ENCODE results near the gene FLG. TPM values are rescaled to one million over a fixed set of nuclear protein-coding genes. Genes with fewer than 3 reads are reported as not detected.
A peak's percentile ranks its signal among the peaks of the same experiment; 100 is the strongest.

FLG gene
- polyA plus RNA-seq (2013, experiment 1 of 2) = not detected
- not detected for polyA plus RNA-seq (2013, experiment 2 of 2)

DNA sequence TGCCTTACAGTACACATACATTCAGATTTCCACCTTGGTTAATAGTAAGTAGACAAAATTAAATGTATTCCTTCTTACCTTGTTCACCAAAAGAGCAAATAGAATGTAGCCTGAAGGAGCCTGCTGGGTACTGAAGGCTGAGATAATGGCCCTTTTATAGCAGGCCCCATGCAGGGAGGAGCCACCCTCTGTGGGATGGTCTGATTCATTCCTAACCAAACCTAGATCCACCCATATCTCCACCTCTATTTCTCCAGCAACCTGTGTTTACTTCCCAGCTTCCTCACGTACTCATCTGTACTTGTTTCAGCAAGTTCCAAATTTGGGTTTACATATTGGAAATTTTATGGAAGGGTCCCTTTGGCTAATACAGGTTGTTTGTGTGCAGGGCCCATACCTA, at the start of gene FLG:
TSS of gene FLG (minus strand) at position 129 of the 400 bp plus-strand sequence. CDS start 9,783 bp downstream, outside the sequence.
- no peaks in the 10 kb centered on the region for H3K27me3 ChIP-seq (ENCODE audit: insufficient read depth, low read length, poor library complexity)

GRCh38 chr1:152374451-152374850, 49.4 kb upstream of the FLG start:
- H3K23ac ChIP-seq (ENCODE audit: low read length) = no peak overlapping the region
- no peak overlapping the region for H4K5ac ChIP-seq (ENCODE audit: low read length)
- no peaks in the 10 kb centered on the region for H3K4me1 ChIP-seq (ENCODE audit: control insufficient read depth, low read depth, low read length)
- no peak overlapping the region for H4K8ac ChIP-seq (ENCODE audit: low read depth, low read length)
- no peak overlapping the region for H2AK5ac ChIP-seq (ENCODE audit: low read length)
- no peak overlapping the region for H3K4me2 ChIP-seq (ENCODE audit: low read length)
- peak overlapping the region; percentile 15 for H3K4me3 ChIP-seq (ENCODE audit: low read length)
- no peaks in the 10 kb centered on the region for H3K79me2 ChIP-seq (ENCODE audit: control insufficient read depth, insufficient read depth, low read length)
- H3K56ac ChIP-seq (ENCODE audit: low read length) = no peak overlapping the region
- no CpG with 5 or more reads among the region's 3 CpGs for WGBS (ENCODE audit: extremely low coverage, insufficient coverage, low lambda C conversion rate)
- H2BK120ac ChIP-seq (ENCODE audit: low read depth, low read length) = no peak overlapping the region
- H3K4ac ChIP-seq (ENCODE audit: low read depth, low read length) = no peak overlapping the region
- no peaks in the 10 kb centered on the region for H3K79me1 ChIP-seq (ENCODE audit: low read length)
- no peak for DNase-seq
- H3K27ac ChIP-seq (ENCODE audit: low read depth, low read length) = no peak overlapping the region
- H3K27me3 ChIP-seq (ENCODE audit: insufficient read depth, low read length, poor library complexity) = no peaks in the 10 kb centered on the region
- no peak overlapping the region for H3K18ac ChIP-seq (ENCODE audit: low read length)
- H2BK15ac ChIP-seq (replicated peaks; ENCODE audit: low read depth) = no peak overlapping the region
- no peaks in the 10 kb centered on the region for H3K36me3 ChIP-seq (ENCODE audit: control insufficient read depth, insufficient read depth, low read length)
- no peak overlapping the region for H2BK5ac ChIP-seq (ENCODE audit: low read length)
- no peak overlapping the region for H3K9ac ChIP-seq (ENCODE audit: low read length)

More for the DNA sequence above, at the start of gene FLG:
- H2BK120ac ChIP-seq (ENCODE audit: low read depth, low read length) = no peak within 1 kb of the TSS
- H3K4me3 ChIP-seq (ENCODE audit: low read length) = no peak within 1 kb of the TSS
- H2BK15ac ChIP-seq (replicated peaks; ENCODE audit: low read depth) = no peak within 1 kb of the TSS
- H4K8ac ChIP-seq (ENCODE audit: low read depth, low read length) = no peak within 1 kb of the TSS
- no peak within 1 kb of the TSS for H2BK5ac ChIP-seq (ENCODE audit: low read length)
- H3K27ac ChIP-seq (ENCODE audit: low read depth, low read length) = no peak within 1 kb of the TSS
- no peak within 1 kb of the TSS for H3K9ac ChIP-seq (ENCODE audit: low read length)
- WGBS (ENCODE audit: extremely low coverage, insufficient coverage, low lambda C conversion rate) = no CpG with 5 or more reads among the region's 1 CpG
- no peak for DNase-seq
- H3K18ac ChIP-seq (ENCODE audit: low read length) = no peak within 1 kb of the TSS
- no peak within 1 kb of the TSS for H3K56ac ChIP-seq (ENCODE audit: low read length)
- H3K79me2 ChIP-seq (ENCODE audit: control insufficient read depth, insufficient read depth, low read length) = no peaks in the 10 kb centered on the region
- H2AK5ac ChIP-seq (ENCODE audit: low read length) = no peak within 1 kb of the TSS
- H4K5ac ChIP-seq (ENCODE audit: low read length) = no peak within 1 kb of the TSS
- H3K4ac ChIP-seq (ENCODE audit: low read depth, low read length) = no peak within 1 kb of the TSS
- no peaks in the 10 kb centered on the region for H3K79me1 ChIP-seq (ENCODE audit: low read length)
- H3K4me1 ChIP-seq (ENCODE audit: control insufficient read depth, low read depth, low read length) = no peaks in the 10 kb centered on the region
- H3K23ac ChIP-seq (ENCODE audit: low read length) = no peak within 1 kb of the TSS
- no peaks in the 10 kb centered on the region for H3K36me3 ChIP-seq (ENCODE audit: control insufficient read depth, insufficient read depth, low read length)
- H3K4me2 ChIP-seq (ENCODE audit: low read length) = no peak within 1 kb of the TSS

- WGBS (ENCODE audit: extremely low coverage, insufficient coverage, low lambda C conversion rate) = no CpG with 5 or more reads among the region's 1 CpG
- H2BK15ac ChIP-seq (replicated peaks; ENCODE audit: low read depth) = no peak overlapping the region
- no peaks in the 10 kb centered on the region for H3K79me1 ChIP-seq (ENCODE audit: low read length)
- H3K27ac ChIP-seq (ENCODE audit: low read depth, low read length) = no peak overlapping the region
- no peak overlapping the region for H4K5ac ChIP-seq (ENCODE audit: low read length)
- H3K56ac ChIP-seq (ENCODE audit: low read length) = no peak overlapping the region
- no peak overlapping the region for H3K23ac ChIP-seq (ENCODE audit: low read length)
- no peak overlapping the region for H2BK120ac ChIP-seq (ENCODE audit: low read depth, low read length)
- no peaks in the 10 kb centered on the region for H3K36me3 ChIP-seq (ENCODE audit: control insufficient read depth, insufficient read depth, low read length)
- no peak overlapping the region for H3K9ac ChIP-seq (ENCODE audit: low read length)
- H3K18ac ChIP-seq (ENCODE audit: low read length) = no peak overlapping the region
- H2AK5ac ChIP-seq (ENCODE audit: low read length) = no peak overlapping the region
- H3K4me1 ChIP-seq (ENCODE audit: control insufficient read depth, low read depth, low read length) = no peaks in the 10 kb centered on the region
- no peak overlapping the region for H3K4me2 ChIP-seq (ENCODE audit: low read length)
- no peaks in the 10 kb centered on the region for H3K27me3 ChIP-seq (ENCODE audit: insufficient read depth, low read length, poor library complexity)
- H2BK5ac ChIP-seq (ENCODE audit: low read length) = no peak overlapping the region
- H3K79me2 ChIP-seq (ENCODE audit: control insufficient read depth, insufficient read depth, low read length) = no peaks in the 10 kb centered on the region
- no peak for DNase-seq
- no peak overlapping the region for H4K8ac ChIP-seq (ENCODE audit: low read depth, low read length)
- H3K4ac ChIP-seq (ENCODE audit: low read depth, low read length) = no peak overlapping the region
- no peak overlapping the region for H3K4me3 ChIP-seq (ENCODE audit: low read length)
Observed at GRCh38 chr1:152372672-152373071, 47.6 kb upstream of the FLG start.

GRCh38 chr1:152367436-152367835, 42.4 kb upstream of the FLG start:
- no peaks in the 10 kb centered on the region for H3K4me1 ChIP-seq (ENCODE audit: control insufficient read depth, low read depth, low read length)
- no peak overlapping the region for H2AK5ac ChIP-seq (ENCODE audit: low read length)
- H3K27ac ChIP-seq (ENCODE audit: low read depth, low read length) = no peak overlapping the region
- no peak overlapping the region for H3K9ac ChIP-seq (ENCODE audit: low read length)
- no peak overlapping the region for H4K8ac ChIP-seq (ENCODE audit: low read depth, low read length)
- no peaks in the 10 kb centered on the region for H3K79me1 ChIP-seq (ENCODE audit: low read length)
- H3K4me2 ChIP-seq (ENCODE audit: low read length) = no peak overlapping the region
- no peak overlapping the region for H3K56ac ChIP-seq (ENCODE audit: low read length)
- H3K27me3 ChIP-seq (ENCODE audit: insufficient read depth, low read length, poor library complexity) = no peaks in the 10 kb centered on the region
- no peak overlapping the region for H3K4me3 ChIP-seq (ENCODE audit: low read length)
- no peaks in the 10 kb centered on the region for H3K79me2 ChIP-seq (ENCODE audit: control insufficient read depth, insufficient read depth, low read length)
- H3K18ac ChIP-seq (ENCODE audit: low read length) = no peak overlapping the region
- DNase-seq = no peak
- H2BK5ac ChIP-seq (ENCODE audit: low read length) = no peak overlapping the region
- WGBS (ENCODE audit: extremely low coverage, insufficient coverage, low lambda C conversion rate) = no CpG with 5 or more reads among the region's 1 CpG
- H4K5ac ChIP-seq (ENCODE audit: low read length) = no peak overlapping the region
- H3K23ac ChIP-seq (ENCODE audit: low read length) = no peak overlapping the region
- no peak overlapping the region for H2BK120ac ChIP-seq (ENCODE audit: low read depth, low read length)
- no peak overlapping the region for H3K4ac ChIP-seq (ENCODE audit: low read depth, low read length)
- no peaks in the 10 kb centered on the region for H3K36me3 ChIP-seq (ENCODE audit: control insufficient read depth, insufficient read depth, low read length)
- no peak overlapping the region for H2BK15ac ChIP-seq (replicated peaks; ENCODE audit: low read depth)

DNA sequence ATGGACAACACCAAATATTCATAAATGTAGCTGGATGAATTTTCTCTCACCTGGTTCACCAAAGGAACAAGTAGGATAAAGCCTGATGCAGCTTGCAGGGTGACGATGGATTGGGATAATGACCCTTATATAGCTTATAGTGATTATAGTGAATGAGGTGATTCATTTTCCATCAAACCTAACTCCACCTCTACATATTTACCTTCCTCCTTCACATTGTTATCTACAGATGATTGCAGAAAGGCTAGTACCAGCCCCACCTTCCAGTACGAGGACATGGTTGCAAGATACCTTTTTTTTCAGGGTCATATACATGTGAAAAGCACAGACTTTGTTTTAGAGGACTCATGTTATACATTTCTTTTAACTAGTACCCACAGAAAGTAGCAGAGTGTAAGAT, 34.9 kb upstream of the FLG start, which contains the start of gene FLG2:
TSS of gene FLG2 (minus strand) at position 101 of the 400 bp plus-strand sequence. CDS start 1,122 bp downstream, outside the sequence.
- Histone ChIP-seq H2BK15ac (replicated peaks; ENCODE audit: low read depth) (no peak within 1 kb of the TSS), H3K23ac (ENCODE audit: low read length) (no peak within 1 kb of the TSS), H2BK120ac (ENCODE audit: low read depth, low read length) (no peak within 1 kb of the TSS), H3K4me3 (ENCODE audit: low read length) (no peak within 1 kb of the TSS), H3K36me3 (ENCODE audit: control insufficient read depth, insufficient read depth, low read length) (no peaks in the 10 kb centered on the region), H3K18ac (ENCODE audit: low read length) (no peak within 1 kb of the TSS), H4K8ac (ENCODE audit: low read depth, low read length) (no peak within 1 kb of the TSS), H3K9ac (ENCODE audit: low read length) (no peak within 1 kb of the TSS), H3K79me2 (ENCODE audit: control insufficient read depth, insufficient read depth, low read length) (no peaks in the 10 kb centered on the region), H3K4me2 (ENCODE audit: low read length) (no peak within 1 kb of the TSS), H3K27ac (ENCODE audit: low read depth, low read length) (no peak within 1 kb of the TSS), H2AK5ac (ENCODE audit: low read length) (no peak within 1 kb of the TSS), H3K27me3 (ENCODE audit: insufficient read depth, low read length, poor library complexity) (no peaks in the 10 kb centered on the region), H3K4ac (ENCODE audit: low read depth, low read length) (no peak within 1 kb of the TSS), H3K4me1 (ENCODE audit: control insufficient read depth, low read depth, low read length) (no peaks in the 10 kb centered on the region), H2BK5ac (ENCODE audit: low read length) (no peak within 1 kb of the TSS), H3K79me1 (ENCODE audit: low read length) (no peaks in the 10 kb centered on the region), H4K5ac (ENCODE audit: low read length) (no peak within 1 kb of the TSS), H3K56ac (ENCODE audit: low read length) (no peak within 1 kb of the TSS)
- WGBS (ENCODE audit: extremely low coverage, insufficient coverage, low lambda C conversion rate) = no CpG with 5 or more reads among the region's 2 CpGs
- DNase-seq = no peak

- no peaks in the 10 kb centered on the region for H3K79me1 ChIP-seq (ENCODE audit: low read length)
- no peak overlapping the region for H3K18ac ChIP-seq (ENCODE audit: low read length)
- no peak for DNase-seq
- no peaks in the 10 kb centered on the region for H3K27me3 ChIP-seq (ENCODE audit: insufficient read depth, low read length, poor library complexity)
- no peaks in the 10 kb centered on the region for H3K79me2 ChIP-seq (ENCODE audit: control insufficient read depth, insufficient read depth, low read length)
- H3K4me1 ChIP-seq (ENCODE audit: control insufficient read depth, low read depth, low read length) = no peaks in the 10 kb centered on the region
- no peak overlapping the region for H3K27ac ChIP-seq (ENCODE audit: low read depth, low read length)
- no peak overlapping the region for H3K4me3 ChIP-seq (ENCODE audit: low read length)
- H3K36me3 ChIP-seq (ENCODE audit: control insufficient read depth, insufficient read depth, low read length) = no peaks in the 10 kb centered on the region
- H4K5ac ChIP-seq (ENCODE audit: low read length) = no peak overlapping the region
- no peak overlapping the region for H3K23ac ChIP-seq (ENCODE audit: low read length)
- H2BK5ac ChIP-seq (ENCODE audit: low read length) = no peak overlapping the region
- H3K9ac ChIP-seq (ENCODE audit: low read length) = no peak overlapping the region
- H2AK5ac ChIP-seq (ENCODE audit: low read length) = no peak overlapping the region
- H2BK120ac ChIP-seq (ENCODE audit: low read depth, low read length) = no peak overlapping the region
- H3K4ac ChIP-seq (ENCODE audit: low read depth, low read length) = no peak overlapping the region
- no peak overlapping the region for H4K8ac ChIP-seq (ENCODE audit: low read depth, low read length)
- no peak overlapping the region for H3K4me2 ChIP-seq (ENCODE audit: low read length)
- no CpG with 5 or more reads among the region's 1 CpG for WGBS (ENCODE audit: extremely low coverage, insufficient coverage, low lambda C conversion rate)
- no peak overlapping the region for H3K56ac ChIP-seq (ENCODE audit: low read length)
- H2BK15ac ChIP-seq (replicated peaks; ENCODE audit: low read depth) = no peak overlapping the region
Observed at GRCh38 chr1:152356736-152357135, 31.7 kb upstream of the FLG start.

All from mesendoderm (in vitro differentiated cells).